T-cell (primary cell): Measurements from ENCODE around the gene LYRM4. TPM values are rescaled to one million over a fixed set of nuclear protein-coding genes. Genes with fewer than 3 reads are reported as not detected.

ENCODE experiments used
- ATAC-seq, 4 experiments: fragments of 200-7000 bp in 3 of 4; fragments of 150-1000 bp in 1 of 4; cut with Tn5 transposase; replicated peaks in 1 of 4; 1 replicate in 3 of 4; 2 replicates in 1 of 4; pipeline ENCODE4 v1.10.0; 2021; ENCODE audit warnings: moderate library complexity in 3 of 4, mild to moderate bottlenecking in 2 of 4, moderate number of reproducible peaks in 1 of 4
- CTCF ChIA-PET, 2 donors: fragments of 300-600 bp; sonication (Branson Sonifier 250); formaldehyde crosslinking; loops; one replicate each; lab custom pipeline; 2022; ENCODE audit warnings: antibody characterized with exemption in 2 of 2; lab: Charles Lee
- POLR2A ChIA-PET, 2 donors: fragments of 300-600 bp; sonication (Branson Sonifier 250); formaldehyde crosslinking; loops; one replicate each; lab custom pipeline; 2022; ENCODE audit warnings: antibody characterized with exemption in 2 of 2; lab: Charles Lee
- DNase-seq, 35 experiments: peaks; one replicate each; pipeline versions ENCODE4 v3.0.0 to v3.0.0-alpha.2; 2013 to 2023
- H3K27ac ChIP-seq: one replicate; pipeline ENCODE4 v1.5.1; 2013; ENCODE audit warnings: low read length
- H3K27me3 ChIP-seq, 2 experiments: replicated peaks in 1 of 2; 1 replicate in 1 of 2; 2 replicates in 1 of 2; pipeline versions ENCODE4 v1.6.1 to v1.7.0; 2013; ENCODE audit warnings: low read length in 1 of 2, mixed read lengths in 1 of 2; ENCODE audit not compliant: control insufficient read depth in 2 of 2, insufficient read depth in 2 of 2; ENCODE audit errors: extremely low read depth in 1 of 2
- H3K36me3 ChIP-seq, 2 donors: 1 replicate in 1 of 2; 2 replicates in 1 of 2; pipeline versions ENCODE4 v1.6.1 to v1.7.0; 2013; ENCODE audit warnings: low read length in 1 of 2; ENCODE audit not compliant: control insufficient read depth in 2 of 2, insufficient read depth in 1 of 2; ENCODE audit errors: extremely low read depth in 1 of 2
- H3K4me1 ChIP-seq, 2 experiments: 1 replicate in 1 of 2; 2 replicates in 1 of 2; pipeline versions ENCODE4 v1.6.1 to v1.7.0; 2013; ENCODE audit warnings: low read length in 2 of 2, mixed read lengths in 1 of 2; ENCODE audit not compliant: insufficient read depth in 2 of 2, control insufficient read depth in 1 of 2; ENCODE audit errors: extremely low read depth in 1 of 2
- H3K4me3 ChIP-seq, 2 donors: 1 replicate in 1 of 2; 2 replicates in 1 of 2; pipeline versions ENCODE4 v1.5.1 to v1.7.0; 2013; ENCODE audit warnings: mild to moderate bottlenecking in 2 of 2, low read length in 1 of 2, moderate library complexity in 1 of 2; ENCODE audit not compliant: control insufficient read depth in 1 of 2; ENCODE audit errors: extremely low read depth in 1 of 2
- H3K9me3 ChIP-seq: 2 replicates; pipeline ENCODE4 v1.7.0; 2013
- H3K27ac Mint-ChIP-seq, 2 donors: one replicate each; pipeline ENCODE4 v1.8.0; 2020 to 2021; ENCODE audit warnings: mild to moderate bottlenecking in 2 of 2, mixed read lengths in 2 of 2
- H3K27me3 Mint-ChIP-seq, 2 donors: one replicate each; pipeline ENCODE4 v1.8.0; 2021 to 2022; ENCODE audit warnings: mixed read lengths in 2 of 2
- H3K36me3 Mint-ChIP-seq: one replicate; pipeline ENCODE4 v1.8.0; 2021; ENCODE audit warnings: mixed read lengths
- H3K4me1 Mint-ChIP-seq, 3 donors: one replicate each; pipeline ENCODE4 v1.8.0; 2020 to 2022; ENCODE audit warnings: mixed read lengths in 3 of 3, mild to moderate bottlenecking in 1 of 3
- H3K4me3 Mint-ChIP-seq, 3 donors: one replicate each; pipeline ENCODE4 v1.8.0; 2020 to 2022; ENCODE audit warnings: mild to moderate bottlenecking in 3 of 3, mixed read lengths in 3 of 3, moderate library complexity in 3 of 3
- H3K9me3 Mint-ChIP-seq, 3 donors: one replicate each; pipeline ENCODE4 v1.8.0; 2020 to 2022; ENCODE audit warnings: mixed read lengths in 3 of 3
- WGBS: methylation state at CpG from one replicate; pipeline ENCODE4 v1.1.5; 2013; ENCODE audit warnings: missing lambda C conversion rate; ENCODE audit not compliant: insufficient coverage; 5-methylcytosine and 5-hydroxymethylcytosine counted together
- total RNA-seq, 35 experiments: library from RNA in 6 of 35; stranded (reverse) in 6 of 35; fragments of 120-200 nt in 1 of 35; gene quantifications; one replicate each; pipeline versions ENCODE4 v1.2.1 to v1.2.4 and lab custom pipeline; 2013 to 2026

Gene LYRM4
- total RNA-seq, 5 donors from 2014 or later (not counting 1 experiment from before 2014, with no cell fraction given): 17.7 to 25.6 (median 20.4) TPM

- peak; percentile 86 to 95 (median 90) for ATAC-seq
- H3K9me3 ChIP-seq: no peaks in the 10 kb centered on the region
- 23% methylated on average over 8 of the region's 10 CpGs for WGBS
- H3K27ac Mint-ChIP-seq: peak overlapping the region in 1 of 2 donors; percentile 44
- no peaks in the 10 kb centered on the region for H3K9me3 Mint-ChIP-seq
- H3K4me3 ChIP-seq: no peak overlapping the region
- H3K27me3 Mint-ChIP-seq: no peaks in the 10 kb centered on the region
- peak; percentile 10 to 78 (median 44) for DNase-seq
- ChIA-PET CTCF (interaction anchor here (0.5 to 3.4 kb wide), 14 partner anchors 8 to 169 kb away, joined by 3 to 48 read pairs (median 4); no protein-coding TSS in a partner anchor), POLR2A (interaction anchor here in 1 of 2 donors (0.5 kb wide), 1 partner anchor 1439 kb away, joined by 6 read pairs; no protein-coding TSS in a partner anchor)
- H3K4me1 ChIP-seq: peaks cover 0 to 18% of the 10 kb centered on the region in 2 experiments
- H3K4me3 Mint-ChIP-seq: peak overlapping the region in 2 of 3 donors; percentile 32 to 41
- peaks cover 32 to 45% (median 40%) of the 10 kb centered on the region in 3 donors for H3K4me1 Mint-ChIP-seq
- H3K27me3 ChIP-seq: no peaks in the 10 kb centered on the region
- peaks cover 6% of the 10 kb centered on the region for H3K36me3 Mint-ChIP-seq
- H3K36me3 ChIP-seq: no peaks in the 10 kb centered on the region
- no peak overlapping the region for H3K27ac ChIP-seq
These were observed 42.4 kb upstream of the LYRM4 start for GRCh38 chr6:5302995-5303622.

GRCh38 chr6:5302220-5302946 is 41.6 kb upstream of the LYRM4 start:
- Mint-ChIP-seq H3K27ac (peak overlapping the region; percentile 9 to 30), H3K4me1 (peaks cover 35 to 40% (median 39%) of the 10 kb centered on the region in 3 donors), H3K9me3 (no peaks in the 10 kb centered on the region), H3K36me3 (no peaks in the 10 kb centered on the region), H3K27me3 (no peaks in the 10 kb centered on the region), H3K4me3 (peak overlapping the region; percentile 32 to 43 (median 41))
- Histone ChIP-seq H3K4me1 (peaks cover 0 to 18% of the 10 kb centered on the region in 2 experiments), H3K36me3 (no peaks in the 10 kb centered on the region), H3K4me3 (no peak overlapping the region), H3K9me3 (no peaks in the 10 kb centered on the region), H3K27me3 (no peaks in the 10 kb centered on the region), H3K27ac (no peak overlapping the region)
- DNase-seq (peak in 2 of 35 experiments; percentile 1 to 12), ATAC-seq (peak; percentile 34 to 60 (median 47))
- CTCF ChIA-PET: interaction anchor here (0.6 to 3.4 kb wide), 18 partner anchors 7 to 665 kb away, joined by 3 to 48 read pairs (median 4); no protein-coding TSS in a partner anchor
- 35% methylated on average over 8 of the region's 10 CpGs for WGBS
- POLR2A ChIA-PET: no interaction called here

- ChIA-PET CTCF (interaction anchor here (0.9 to 1.4 kb wide), 3 partner anchors 20 to 157 kb away, joined by 3 to 4 read pairs (median 4); no protein-coding TSS in a partner anchor), POLR2A (no interaction called here)
- Mint-ChIP-seq H3K9me3 (no peaks in the 10 kb centered on the region), H3K4me1 (peaks cover 35 to 43% (median 41%) of the 10 kb centered on the region in 3 donors), H3K4me3 (no peak overlapping the region), H3K27me3 (no peaks in the 10 kb centered on the region), H3K36me3 (peaks cover 6% of the 10 kb centered on the region), H3K27ac (no peak overlapping the region)
- peaks cover 0 to 18% of the 10 kb centered on the region in 2 experiments for H3K4me1 ChIP-seq
- H3K9me3 ChIP-seq: no peaks in the 10 kb centered on the region
- no peaks in the 10 kb centered on the region for H3K36me3 ChIP-seq
- ATAC-seq (no peak), DNase-seq (no peak)
- no peak overlapping the region for H3K27ac ChIP-seq
- no peak overlapping the region for H3K4me3 ChIP-seq
- no CpG with 5 or more reads among the region's 1 CpG for WGBS
- H3K27me3 ChIP-seq: no peaks in the 10 kb centered on the region
These were observed 39.5 kb upstream of the LYRM4 start for GRCh38 chr6:5300206-5300764.

GRCh38 chr6:5295623-5296022 is 34.9 kb upstream of the LYRM4 start:
- ChIA-PET POLR2A (interaction anchor here in 1 of 2 donors (0.5 kb wide), 1 partner anchor 135 kb away, joined by 3 read pairs; no protein-coding TSS in a partner anchor), CTCF (interaction anchor here in 1 of 2 donors (1.0 kb wide), 1 partner anchor 7 kb away, joined by 3 read pairs; no protein-coding TSS in a partner anchor)
- DNase-seq (no peak), ATAC-seq (no peak)
- no peak overlapping the region for H3K27ac ChIP-seq
- H3K9me3 ChIP-seq: no peaks in the 10 kb centered on the region
- H3K36me3 Mint-ChIP-seq: peaks cover 17% of the 10 kb centered on the region
- no peaks in the 10 kb centered on the region for H3K9me3 Mint-ChIP-seq
- 98% methylated on average over 5 of the region's 7 CpGs for WGBS
- H3K4me3 ChIP-seq: no peak overlapping the region
- H3K36me3 ChIP-seq: no peaks in the 10 kb centered on the region
- H3K27me3 Mint-ChIP-seq: no peaks in the 10 kb centered on the region
- peaks cover 0 to 8% of the 10 kb centered on the region in 2 experiments for H3K4me1 ChIP-seq
- peaks cover 44 to 55% (median 47%) of the 10 kb centered on the region in 3 donors for H3K4me1 Mint-ChIP-seq
- H3K4me3 Mint-ChIP-seq: no peak overlapping the region
- H3K27ac Mint-ChIP-seq: no peak overlapping the region
- H3K27me3 ChIP-seq: no peaks in the 10 kb centered on the region

DNA sequence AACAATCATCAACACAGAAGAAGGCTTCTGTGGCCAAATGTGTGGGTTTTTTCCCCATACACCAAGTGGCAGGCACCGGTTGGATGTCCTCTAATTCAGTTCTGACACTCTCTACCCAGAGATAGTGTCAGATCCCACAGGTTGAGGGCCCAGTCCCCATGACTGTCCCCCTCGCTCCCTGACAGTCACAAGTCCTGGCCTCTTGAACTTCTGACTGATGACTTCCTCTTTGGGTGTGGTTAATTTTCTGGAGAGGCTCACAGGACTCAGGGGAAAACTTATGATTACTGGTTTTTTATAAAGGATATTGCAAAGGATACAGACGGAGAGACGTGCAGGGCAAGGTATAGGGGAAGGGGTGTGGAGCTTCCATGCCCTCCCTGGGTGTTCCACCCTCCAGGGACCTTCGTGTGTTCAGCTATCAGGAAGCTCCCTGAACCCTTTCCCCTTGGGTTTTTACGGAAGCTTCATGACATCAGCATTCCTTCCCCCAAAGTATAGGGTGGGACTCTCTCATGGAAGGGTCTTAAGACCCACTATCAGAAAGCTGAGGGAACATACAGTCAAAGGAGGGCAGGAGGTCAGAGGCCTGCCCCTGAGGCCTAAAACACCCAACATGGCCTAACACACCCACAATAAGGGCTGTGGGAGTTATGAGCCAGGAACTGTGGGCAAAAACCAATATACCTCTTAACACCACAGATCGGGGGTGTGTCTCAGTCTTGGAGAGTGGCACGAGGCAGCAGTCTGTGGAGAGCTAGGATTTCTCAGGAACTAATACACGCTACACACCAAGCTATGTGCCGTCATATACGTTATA is 33.9 kb upstream of the LYRM4 start:
- CTCF ChIA-PET: interaction anchor here (0.6 to 1.0 kb wide), 3 partner anchors 8 to 253 kb away, joined by 3 read pairs; no protein-coding TSS in a partner anchor
- Mint-ChIP-seq H3K4me1 (peaks cover 41 to 53% (median 46%) of the 10 kb centered on the region in 3 donors), H3K27ac (no peak overlapping the region), H3K36me3 (peaks cover 18% of the 10 kb centered on the region), H3K9me3 (no peaks in the 10 kb centered on the region), H3K4me3 (no peak overlapping the region), H3K27me3 (no peaks in the 10 kb centered on the region)
- Histone ChIP-seq H3K4me1 (peaks cover 0 to 8% of the 10 kb centered on the region in 2 experiments), H3K27ac (no peak overlapping the region), H3K4me3 (no peak overlapping the region), H3K36me3 (no peaks in the 10 kb centered on the region), H3K9me3 (no peaks in the 10 kb centered on the region), H3K27me3 (no peaks in the 10 kb centered on the region)
- POLR2A ChIA-PET: no interaction called here
- ATAC-seq (no peak), DNase-seq (no peak)
- 60% methylated on average over 1 of the region's 11 CpGs for WGBS
